OCI-M1 (cell line): Measurements from ENCODE around the gene UBA3.

ENCODE experiments used
- DNase-seq: peaks from one replicate; lab custom pipeline; 2025; lab: John Stamatoyannopoulos, UW

UBA3 gene

DNA sequence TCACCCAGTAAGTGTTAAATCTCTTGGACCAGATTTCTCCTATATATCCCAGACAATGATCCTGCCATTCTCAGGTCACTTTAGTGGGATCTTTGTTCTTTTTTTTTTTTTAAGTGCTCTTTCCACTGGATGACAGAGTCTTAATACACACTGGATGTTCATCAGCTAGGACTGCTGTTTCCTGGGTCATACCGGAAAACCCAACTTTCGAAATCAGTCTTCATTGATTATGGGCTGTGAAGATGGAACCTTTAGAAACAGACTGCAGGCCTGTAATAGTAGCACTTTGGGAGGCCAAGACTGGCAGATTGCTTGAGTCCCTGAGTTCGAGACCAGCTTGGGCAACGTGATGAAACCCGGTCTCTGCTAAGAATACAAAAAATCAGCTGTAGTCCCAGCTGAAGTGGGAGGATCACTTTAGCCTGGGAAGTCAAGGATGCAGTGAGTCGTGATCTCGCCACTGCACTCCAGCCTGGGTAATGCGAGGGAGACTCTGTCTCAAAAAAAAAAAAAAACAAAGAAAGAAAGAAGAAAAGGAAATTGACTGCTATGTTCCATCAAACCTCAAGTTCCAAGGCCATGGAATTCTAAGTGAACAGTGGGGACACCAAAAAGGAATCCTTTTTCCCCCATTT, 69.0 kb downstream of the UBA3 start:
- no peak for DNase-seq

GRCh38 chr3:69009559-69010410, 70.4 kb downstream of the UBA3 start:
- DNase-seq = no peak

- DNase-seq = no peak
Measured at GRCh38 chr3:69008980-69009379, 71.2 kb downstream of the UBA3 start.

- DNase-seq = no peak
Measured at GRCh38 chr3:69005791-69006482, 74.2 kb downstream of the UBA3 start.

DNA sequence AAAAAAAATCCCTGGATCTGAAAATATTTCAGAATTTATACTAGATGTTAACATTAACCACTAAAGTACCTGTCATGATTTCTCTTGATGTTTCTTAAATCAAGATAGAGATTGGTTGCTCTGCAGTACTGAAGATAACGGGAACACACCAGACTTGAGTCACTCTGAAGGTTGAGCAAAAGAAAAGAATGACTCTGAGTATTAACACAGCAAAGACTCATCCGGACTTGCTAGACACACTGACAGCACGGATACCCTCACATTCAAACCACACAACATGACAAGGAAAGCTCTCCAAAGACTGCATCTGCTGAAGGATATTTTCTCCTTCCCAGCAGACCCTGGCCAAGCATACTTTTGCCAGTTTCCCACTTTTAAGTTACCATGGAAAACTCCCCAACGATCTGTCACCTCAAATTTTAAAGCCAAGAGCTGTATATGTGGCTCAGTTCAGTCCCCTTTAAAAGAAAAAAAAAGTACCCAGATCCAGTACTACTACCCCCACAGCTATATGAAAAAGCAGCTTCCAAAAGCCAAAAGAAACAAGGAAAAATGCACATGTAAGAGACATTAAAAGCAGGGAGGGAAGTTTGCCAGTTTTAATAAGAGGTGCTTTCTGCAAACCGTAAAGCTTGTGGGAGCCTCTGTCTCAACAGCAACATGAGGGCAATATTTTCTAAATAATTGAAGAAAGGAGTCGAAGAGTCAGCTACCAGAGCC, 74.9 kb downstream of the UBA3 start:
- DNase-seq = no peak
